ENCODE results near the gene CEL. TPM values are rescaled to one million over a fixed set of nuclear protein-coding genes. Genes with fewer than 3 reads are reported as not detected.

The CEL gene
- total RNA-seq, 2 donors from 2014 or later, result 0.94 to 1.9 TPM

DNA sequence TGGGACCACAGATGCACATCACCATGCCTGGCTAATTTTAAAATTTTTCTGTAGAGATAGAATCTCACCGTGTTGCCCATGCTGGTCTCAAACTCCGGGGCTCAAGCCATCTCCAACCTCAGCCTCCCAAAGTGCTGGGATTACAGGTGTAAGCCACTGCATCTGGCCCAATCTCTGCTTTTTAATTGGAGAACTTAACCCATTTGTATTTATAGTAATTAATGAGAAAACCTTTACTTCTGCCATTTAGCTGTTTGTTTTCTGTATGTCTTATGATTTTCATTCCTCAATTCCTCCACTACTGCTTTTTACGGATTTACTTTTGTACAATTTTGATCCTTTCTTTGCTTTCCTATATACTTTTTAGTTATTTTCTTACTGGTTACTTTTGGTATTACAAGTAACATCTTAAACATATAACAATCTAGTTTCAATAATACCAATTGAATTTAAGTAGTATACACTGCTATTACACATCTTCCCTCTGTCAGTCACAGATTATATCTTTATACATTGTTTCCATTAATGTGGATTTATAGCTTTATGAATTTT, 33.1 kb downstream of the CEL start:
- Histone ChIP-seq H3K27ac (no peak overlapping the region), H3K4me1 (no peaks in the 10 kb centered on the region), H3K9me3 (peaks cover 4 to 21% of the 10 kb centered on the region in 2 donors), H3K4me3 (no peak overlapping the region), H3K27me3 (no peaks in the 10 kb centered on the region), H3K36me3 (peaks cover 33% of the 10 kb centered on the region)
- TF ChIP-seq, protein P1, sequence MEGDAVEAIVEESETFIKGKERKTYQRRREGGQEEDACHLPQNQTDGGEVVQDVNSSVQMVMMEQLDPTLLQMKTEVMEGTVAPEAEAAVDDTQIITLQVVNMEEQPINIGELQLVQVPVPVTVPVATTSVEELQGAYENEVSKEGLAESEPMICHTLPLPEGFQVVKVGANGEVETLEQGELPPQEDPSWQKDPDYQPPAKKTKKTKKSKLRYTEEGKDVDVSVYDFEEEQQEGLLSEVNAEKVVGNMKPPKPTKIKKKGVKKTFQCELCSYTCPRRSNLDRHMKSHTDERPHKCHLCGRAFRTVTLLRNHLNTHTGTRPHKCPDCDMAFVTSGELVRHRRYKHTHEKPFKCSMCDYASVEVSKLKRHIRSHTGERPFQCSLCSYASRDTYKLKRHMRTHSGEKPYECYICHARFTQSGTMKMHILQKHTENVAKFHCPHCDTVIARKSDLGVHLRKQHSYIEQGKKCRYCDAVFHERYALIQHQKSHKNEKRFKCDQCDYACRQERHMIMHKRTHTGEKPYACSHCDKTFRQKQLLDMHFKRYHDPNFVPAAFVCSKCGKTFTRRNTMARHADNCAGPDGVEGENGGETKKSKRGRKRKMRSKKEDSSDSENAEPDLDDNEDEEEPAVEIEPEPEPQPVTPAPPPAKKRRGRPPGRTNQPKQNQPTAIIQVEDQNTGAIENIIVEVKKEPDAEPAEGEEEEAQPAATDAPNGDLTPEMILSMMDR (IDR thresholded peaks at IDR 0.05), result peak in 1 of 2 donors; percentile 42
- DNase-seq (ENCODE audit: low spot score), result no peak

DNA sequence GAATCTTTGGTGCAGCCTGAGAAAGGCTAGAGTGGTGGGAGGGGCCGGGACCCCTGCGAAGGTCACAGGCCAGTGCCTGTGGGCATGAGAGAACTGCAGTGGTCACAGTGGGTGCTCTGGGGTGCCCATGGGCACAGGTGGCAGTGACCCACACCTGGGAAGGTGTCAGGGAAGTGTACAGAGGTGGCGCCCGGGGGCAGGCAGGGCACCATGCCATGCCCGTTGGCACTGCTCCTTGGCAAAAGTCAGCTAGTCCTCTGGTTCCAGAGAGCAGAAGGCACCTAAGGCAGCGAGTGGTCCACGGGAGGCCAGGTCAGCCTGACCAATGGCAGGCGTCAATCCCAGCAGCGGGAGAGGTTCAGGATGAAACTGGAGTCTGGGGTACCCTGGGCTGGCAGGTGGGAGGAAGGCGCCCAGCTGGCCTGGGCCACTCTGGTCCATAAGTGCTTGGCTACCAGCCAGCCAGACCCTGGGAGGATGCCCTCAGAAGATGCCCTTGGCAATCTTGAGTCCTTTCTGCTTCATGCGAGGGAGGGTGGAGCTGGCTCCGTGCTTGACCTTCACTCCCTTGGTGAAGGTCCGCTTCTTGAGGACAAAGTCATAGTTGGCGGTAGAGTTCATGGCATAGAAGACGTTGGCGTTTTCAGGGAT, 36.4 kb downstream of the CEL start:
- H3K27me3 ChIP-seq, result no peaks in the 10 kb centered on the region
- TF ChIP-seq, protein P1 (IDR thresholded peaks at IDR 0.05), result no peak
- H3K4me3 ChIP-seq, result no peak overlapping the region
- H3K4me1 ChIP-seq, result no peaks in the 10 kb centered on the region
- peaks cover 4 to 21% of the 10 kb centered on the region in 2 donors for H3K9me3 ChIP-seq
- H3K36me3 ChIP-seq, result peaks cover 64% of the 10 kb centered on the region
- no peak for DNase-seq (ENCODE audit: low spot score)
- no peak overlapping the region for H3K27ac ChIP-seq

DNA sequence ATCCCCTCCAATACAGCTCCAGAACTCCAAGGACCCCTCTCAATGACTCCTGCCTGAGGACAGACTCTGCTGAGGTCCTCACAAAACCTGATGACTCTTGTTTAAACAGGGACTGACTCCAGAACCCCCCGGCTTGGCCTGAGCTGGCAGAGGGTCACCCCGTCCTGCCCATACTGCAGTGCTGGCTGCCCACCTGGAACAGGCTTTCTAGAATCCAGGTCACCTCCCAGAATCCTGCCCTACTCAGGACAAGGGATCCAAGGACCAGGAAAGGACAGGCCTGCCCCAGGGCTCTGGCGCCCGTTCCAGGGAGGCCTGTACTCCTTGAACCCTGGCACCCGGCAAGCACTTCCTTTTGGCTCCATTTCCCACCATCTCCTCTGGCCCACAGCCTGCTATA, 37.1 kb downstream of the CEL start:
- H3K4me1 ChIP-seq, result peaks cover 0 to 6% of the 10 kb centered on the region in 2 donors
- H3K9me3 ChIP-seq, result peaks cover 4 to 21% of the 10 kb centered on the region in 2 donors
- H3K36me3 ChIP-seq, result peaks cover 70% of the 10 kb centered on the region
- TF ChIP-seq, protein P1 (IDR thresholded peaks at IDR 0.05), result no peak
- H3K4me3 ChIP-seq, result no peak overlapping the region
- no peak overlapping the region for H3K27ac ChIP-seq
- H3K27me3 ChIP-seq, result no peaks in the 10 kb centered on the region
- DNase-seq (ENCODE audit: low spot score), result no peak

DNA sequence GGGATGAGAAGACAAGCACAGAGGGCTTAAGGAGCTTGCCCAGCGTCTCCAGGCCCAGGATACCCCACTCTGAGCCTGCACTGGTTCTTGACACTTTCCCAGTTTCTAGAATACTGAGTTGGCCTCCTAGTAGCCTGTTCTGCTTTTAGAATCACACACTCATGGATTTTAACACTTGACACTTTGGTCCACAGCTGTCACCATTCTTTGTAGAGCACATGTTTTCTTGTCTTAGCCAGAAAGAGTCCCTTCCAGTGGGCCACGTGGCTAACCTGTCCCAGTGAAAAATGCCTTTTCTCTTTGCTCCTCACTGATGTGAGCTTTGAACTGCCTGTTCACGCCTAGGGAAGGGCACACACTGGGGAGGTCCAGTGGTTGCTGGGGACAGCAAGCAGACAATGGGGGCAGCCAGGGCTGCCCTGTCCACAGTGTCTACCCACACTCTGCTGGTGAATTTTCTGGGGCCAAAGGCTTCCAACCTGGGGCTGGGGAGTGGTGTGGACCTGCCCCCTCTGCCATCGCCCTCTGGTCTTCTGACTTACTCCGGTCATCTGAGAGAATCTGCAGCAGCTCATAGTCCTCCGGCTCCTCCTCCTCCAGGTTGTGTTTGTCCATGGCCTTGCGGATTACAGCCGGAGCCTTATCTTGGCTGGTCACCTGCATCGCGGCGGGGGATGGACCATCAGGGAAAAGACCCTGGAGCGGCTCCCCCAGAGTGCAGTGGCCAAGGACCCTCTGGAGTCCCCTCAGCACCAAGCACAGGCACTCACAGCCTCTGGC, 38.1 kb downstream of the CEL start:
- Histone ChIP-seq H3K9me3 (peaks cover 2 to 19% of the 10 kb centered on the region in 2 donors), H3K4me3 (no peak overlapping the region), H3K36me3 (peaks cover 81% of the 10 kb centered on the region), H3K27ac (no peak overlapping the region), H3K27me3 (no peaks in the 10 kb centered on the region), H3K4me1 (peaks cover 0 to 7% of the 10 kb centered on the region in 2 donors)
- TF ChIP-seq, protein P1 (IDR thresholded peaks at IDR 0.05), result no peak
- DNase-seq (ENCODE audit: low spot score), result no peak

DNA sequence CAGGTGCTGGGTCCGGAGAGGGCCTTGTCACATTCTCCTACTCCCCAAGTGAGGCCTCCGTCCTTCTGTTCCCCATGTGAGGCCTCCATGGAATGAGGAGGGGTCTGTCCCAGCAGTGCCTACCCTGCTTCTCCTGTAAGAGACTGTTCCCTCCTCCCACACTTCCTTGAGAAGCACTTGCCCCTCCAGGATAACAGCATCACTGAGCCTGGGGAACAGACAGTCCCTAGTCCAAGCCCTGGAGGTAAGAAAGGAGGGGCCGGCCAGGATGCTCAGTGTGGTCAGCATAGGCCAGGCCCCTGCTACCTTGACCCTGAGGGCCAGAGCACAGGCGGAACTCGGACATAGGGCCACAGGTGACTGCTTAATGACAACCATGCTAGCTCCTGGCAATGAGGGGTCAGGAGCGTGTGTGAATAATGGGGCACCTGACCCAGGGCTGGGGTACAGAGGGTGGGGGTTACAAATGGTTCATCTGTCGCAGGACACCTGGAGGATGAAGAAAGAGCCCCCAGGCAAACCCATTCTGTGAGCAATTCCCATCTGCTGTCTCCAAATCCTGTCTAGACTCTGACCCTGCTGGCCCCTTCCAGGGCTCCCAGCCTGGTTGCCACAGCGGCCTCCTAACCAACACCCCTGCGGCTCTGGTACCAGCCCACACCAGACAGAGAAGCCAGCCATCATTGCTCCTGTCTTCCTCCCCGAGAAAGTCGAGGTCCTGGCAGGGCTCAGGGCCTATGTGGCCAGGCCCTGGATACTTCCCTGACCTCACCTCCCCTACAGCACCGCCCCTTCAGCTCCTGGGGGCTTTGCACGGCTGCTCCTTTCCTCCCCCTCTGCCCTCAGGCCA, 39.0 kb downstream of the CEL start:
- Histone ChIP-seq H3K27me3 (no peaks in the 10 kb centered on the region), H3K4me1 (peaks cover 0 to 7% of the 10 kb centered on the region in 2 donors), H3K9me3 (peaks cover 0 to 11% of the 10 kb centered on the region in 2 donors), H3K36me3 (peaks cover 87% of the 10 kb centered on the region), H3K4me3 (no peak overlapping the region), H3K27ac (no peak overlapping the region)
- TF ChIP-seq, protein P1 (IDR thresholded peaks at IDR 0.05), result no peak
- DNase-seq (ENCODE audit: low spot score), result no peak
